Activated gamma-delta T cell treated with anti-CD3 and anti-CD28 coated beads, Interleukin-2, amount 50 U/mL, for 16 hours (primary cell): Measurements from ENCODE around the gene LARP4.

ENCODE experiments used
- DNase-seq: peaks from one replicate; pipeline ENCODE4 v3.0.0-alpha.2; 2020; ENCODE audit warnings: low read depth

Gene LARP4

DNA sequence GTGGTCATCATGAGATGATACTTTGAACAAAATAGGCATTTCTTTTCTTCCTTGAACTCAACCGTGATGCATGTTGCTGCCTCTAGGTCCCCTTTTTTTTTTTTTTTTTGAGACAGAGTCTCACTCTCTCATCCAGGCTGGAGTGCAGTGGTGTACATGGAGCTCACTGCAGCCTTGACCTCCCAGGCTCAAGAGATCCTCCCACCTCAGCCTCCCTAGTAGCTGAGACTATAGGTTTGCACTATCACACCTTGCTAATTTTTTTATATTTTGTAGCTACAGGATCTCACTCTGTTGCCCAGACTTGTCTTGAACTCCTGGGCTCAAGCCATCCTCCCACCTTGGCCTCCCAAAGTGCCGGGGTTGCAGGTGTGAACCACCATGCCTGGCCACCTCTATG is 124.7 kb downstream of the LARP4 start:
- no peak for DNase-seq

DNA sequence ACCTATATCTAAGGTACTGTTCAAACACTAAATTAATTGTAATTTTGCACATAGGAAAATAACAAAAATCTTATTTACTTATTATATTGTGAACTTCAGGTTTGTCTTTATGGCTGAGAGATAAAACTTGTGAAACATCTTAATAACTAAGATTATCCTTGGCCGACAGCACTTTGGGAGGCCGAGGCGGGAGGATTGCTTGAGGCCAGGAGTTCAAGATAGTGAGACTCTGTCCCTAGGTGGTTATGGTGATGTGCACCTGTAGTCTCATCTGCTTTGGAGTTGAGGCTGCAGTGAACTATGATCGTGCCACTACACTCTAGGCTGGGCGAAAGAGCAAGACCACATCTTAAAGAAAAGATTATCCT is 126.7 kb downstream of the LARP4 start:
- no peak for DNase-seq

DNA sequence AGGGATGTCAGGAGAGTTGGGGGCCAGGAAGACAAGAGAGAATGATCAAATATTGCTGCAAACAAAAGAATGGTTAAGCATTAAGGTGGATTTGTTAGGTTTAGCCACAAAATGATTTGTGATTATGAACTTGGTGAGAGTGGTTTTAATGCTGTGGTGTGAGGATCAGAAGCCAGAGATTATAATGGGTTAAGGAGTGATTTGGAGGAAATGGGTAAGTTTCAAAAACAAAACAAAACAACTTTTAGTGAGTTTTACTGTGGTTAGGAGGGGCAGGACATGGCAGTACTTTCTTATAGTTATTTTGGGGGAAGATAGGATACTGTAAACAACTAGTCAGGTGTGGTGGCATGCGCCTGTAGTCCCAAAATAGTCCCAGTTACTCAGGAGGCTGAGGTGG is 128.1 kb downstream of the LARP4 start:
- DNase-seq, result no peak

DNA sequence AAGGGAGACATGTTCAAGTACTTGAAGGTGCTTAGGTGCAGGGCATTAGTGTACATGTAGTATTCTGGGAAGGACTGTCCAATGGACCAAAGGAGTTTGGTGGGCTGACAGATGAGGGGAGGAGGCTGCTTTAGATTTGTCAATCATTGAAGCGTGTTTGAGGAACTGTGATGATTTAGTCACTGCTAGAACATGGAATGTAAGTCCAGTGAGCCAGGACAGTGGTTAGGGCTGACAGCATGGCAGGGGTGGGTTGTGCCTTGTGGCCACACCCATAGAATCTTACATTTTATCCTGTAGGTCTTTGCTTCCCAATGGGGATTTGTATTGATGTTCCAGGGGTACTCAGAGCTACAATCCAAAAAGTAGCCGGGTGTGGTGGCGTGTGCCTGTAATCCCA is 128.7 kb downstream of the LARP4 start:
- no peak for DNase-seq
